Measurements from ENCODE around the gene SORBS1.

The SORBS1 gene

DNA sequence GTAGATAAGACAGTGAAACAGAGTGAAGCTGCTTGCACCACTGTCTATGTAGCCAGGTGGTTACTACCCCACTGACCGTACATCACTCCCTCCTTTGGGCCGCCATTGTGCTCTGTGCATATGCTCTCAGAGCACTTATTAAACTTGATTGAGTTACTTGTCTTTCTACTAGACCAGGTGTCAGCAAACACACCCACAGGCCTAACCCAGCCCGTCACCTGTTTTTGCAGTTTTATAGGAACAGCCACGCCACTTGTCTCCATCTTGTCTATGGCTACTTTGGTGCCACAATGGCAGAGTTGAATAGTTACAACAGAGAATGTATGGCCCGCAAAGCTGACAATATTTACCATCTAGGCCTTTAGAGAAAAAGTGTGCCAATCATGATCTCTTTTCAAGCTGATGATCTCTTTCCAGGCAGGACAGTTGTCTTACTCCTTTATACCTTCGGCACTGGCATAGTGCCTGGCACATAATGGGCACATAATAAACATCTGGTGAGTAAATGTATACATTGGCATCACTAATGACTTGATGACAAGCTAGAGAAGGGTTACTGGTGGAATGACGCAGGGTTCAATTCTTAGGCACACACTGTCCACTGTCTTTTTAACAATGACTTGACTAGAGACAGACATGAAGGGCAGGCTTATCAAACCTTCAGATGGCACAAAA is 36.7 kb downstream of the SORBS1 start:
- TF ChIP-seq, protein P1, sequence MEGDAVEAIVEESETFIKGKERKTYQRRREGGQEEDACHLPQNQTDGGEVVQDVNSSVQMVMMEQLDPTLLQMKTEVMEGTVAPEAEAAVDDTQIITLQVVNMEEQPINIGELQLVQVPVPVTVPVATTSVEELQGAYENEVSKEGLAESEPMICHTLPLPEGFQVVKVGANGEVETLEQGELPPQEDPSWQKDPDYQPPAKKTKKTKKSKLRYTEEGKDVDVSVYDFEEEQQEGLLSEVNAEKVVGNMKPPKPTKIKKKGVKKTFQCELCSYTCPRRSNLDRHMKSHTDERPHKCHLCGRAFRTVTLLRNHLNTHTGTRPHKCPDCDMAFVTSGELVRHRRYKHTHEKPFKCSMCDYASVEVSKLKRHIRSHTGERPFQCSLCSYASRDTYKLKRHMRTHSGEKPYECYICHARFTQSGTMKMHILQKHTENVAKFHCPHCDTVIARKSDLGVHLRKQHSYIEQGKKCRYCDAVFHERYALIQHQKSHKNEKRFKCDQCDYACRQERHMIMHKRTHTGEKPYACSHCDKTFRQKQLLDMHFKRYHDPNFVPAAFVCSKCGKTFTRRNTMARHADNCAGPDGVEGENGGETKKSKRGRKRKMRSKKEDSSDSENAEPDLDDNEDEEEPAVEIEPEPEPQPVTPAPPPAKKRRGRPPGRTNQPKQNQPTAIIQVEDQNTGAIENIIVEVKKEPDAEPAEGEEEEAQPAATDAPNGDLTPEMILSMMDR (conservative IDR thresholded peaks at IDR 0.05): no peak
- H3K27ac ChIP-seq: no peak overlapping the region

DNA sequence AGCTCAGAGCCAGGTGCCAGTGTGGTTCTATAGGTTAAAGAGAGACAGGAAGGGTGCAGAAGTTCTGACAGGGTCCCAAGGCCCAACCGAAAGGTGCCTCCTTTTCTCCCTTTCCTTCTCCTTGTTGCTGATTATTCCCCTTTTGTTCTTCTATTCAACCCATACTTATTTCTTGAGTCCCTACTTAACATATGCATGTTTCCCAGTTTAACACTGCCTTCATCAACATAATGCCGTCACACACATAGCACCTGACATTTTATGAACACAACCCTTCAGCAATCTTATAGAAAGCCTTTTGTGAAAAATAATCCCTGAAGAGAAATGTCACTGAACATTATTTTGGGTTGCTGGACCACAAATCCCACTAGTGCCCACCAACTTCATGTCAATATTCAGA is 39.1 kb downstream of the SORBS1 start:
- TF ChIP-seq, protein P1 (conservative IDR thresholded peaks at IDR 0.05): no peak
- H3K27ac ChIP-seq: no peak overlapping the region

DNA sequence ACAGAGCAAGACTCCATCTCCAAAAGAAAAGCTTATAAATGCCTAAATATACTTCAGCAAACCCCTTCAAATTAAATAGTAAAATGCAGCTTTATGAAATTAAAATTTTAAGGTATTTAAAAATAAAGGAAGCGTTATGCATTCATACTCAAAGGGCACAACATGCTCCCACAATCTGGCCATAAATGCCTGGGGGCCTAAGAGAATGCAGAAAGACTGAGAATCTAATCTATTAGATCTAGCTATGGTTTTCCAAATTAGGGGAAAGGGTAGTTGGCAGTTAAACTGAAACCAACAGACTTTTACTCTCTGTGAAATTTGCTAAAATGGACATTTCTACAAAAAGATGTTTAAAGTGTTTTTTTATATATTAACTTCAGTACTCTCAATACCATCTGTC is 40.6 kb downstream of the SORBS1 start:
- TF ChIP-seq, protein P1 (conservative IDR thresholded peaks at IDR 0.05): no peak
- no peak overlapping the region for H3K27ac ChIP-seq

DNA sequence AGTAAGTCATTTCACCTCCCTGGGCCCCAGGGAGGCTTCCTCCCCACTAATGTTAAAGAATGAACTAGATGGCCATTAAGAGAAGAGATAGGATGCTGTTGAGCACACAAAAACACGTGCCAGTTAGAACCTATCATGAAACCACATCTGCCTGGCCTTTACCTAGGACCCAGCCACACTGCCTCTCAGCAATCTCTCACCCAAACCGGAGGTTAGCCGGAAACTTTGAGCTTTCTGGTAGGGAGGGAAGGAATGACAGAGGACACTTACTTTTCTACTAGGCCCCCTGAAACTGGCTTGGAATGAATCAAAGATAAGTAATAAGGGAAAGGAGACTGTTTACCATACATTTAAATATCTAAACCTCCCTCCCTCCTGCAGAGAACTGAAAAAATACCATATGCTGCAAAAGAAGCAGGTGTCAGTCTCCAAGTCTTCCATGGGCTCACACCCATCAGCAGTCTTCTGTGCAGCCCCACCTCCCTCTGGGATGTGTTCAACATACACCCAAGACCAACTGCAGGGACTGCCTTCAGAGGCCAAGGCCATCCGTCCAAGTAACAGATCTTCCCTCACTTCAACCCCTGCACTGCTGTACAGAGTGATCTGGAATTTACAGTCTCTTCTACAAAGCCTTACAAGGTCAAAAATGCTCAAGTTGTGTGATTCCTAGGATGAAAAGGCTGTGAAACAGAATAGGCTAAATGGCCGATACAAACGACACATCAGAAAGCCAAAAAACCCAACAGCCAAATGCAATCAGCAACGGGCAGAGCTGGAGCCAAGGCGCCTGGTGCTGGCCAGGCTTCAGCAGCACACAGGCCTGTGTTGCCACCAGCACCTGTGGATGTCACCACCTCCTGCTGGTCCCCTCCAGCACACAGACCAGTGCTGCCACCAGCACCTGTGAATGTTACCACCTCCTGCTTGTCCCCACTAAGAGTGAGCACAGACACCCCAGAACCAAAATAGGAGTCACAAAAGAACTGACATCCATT is 42.4 kb downstream of the SORBS1 start:
- TF ChIP-seq, protein P1 (conservative IDR thresholded peaks at IDR 0.05): no peak
- H3K27ac ChIP-seq: no peak overlapping the region

DNA sequence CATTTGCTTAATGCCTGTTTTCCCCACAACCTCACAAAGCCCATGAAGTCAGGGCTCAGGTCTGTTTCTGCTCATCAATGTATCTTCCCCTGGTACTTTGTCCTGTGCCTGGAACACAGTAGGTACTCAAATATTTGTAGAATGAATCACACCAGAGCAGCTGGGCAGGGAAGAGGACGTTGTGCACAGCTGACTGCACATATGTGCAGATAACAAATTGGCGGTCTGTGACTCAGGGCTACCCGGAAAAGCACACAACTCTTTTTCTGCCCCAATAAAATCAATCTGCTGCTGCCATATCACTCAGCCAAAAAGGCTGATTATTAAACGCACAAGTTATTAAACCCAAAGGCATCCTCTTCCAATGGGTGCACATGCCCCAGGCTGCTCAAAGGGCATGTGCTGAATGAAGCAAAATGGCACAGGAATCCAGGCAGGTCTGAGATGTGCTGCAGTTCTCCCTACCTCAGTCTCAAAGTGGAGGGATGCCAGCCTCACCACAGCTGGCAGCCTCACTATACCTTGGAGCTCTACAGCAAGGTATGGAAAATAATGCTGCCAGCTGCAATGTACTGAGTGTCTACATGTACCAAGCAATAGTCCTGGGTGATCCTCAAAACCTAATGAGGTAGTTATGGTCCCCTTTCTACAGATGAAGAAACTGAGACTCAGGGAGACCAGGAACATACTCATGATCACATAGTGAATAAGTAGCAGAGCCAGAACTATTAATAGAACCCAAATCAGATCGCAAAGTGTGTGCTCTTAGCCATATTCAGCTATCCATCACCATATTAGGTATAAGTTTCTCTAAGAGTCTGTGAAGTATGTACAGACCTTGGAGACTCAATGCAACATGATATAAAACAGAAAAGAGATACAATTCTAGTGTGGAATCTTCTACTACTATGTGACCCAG is 43.4 kb downstream of the SORBS1 start:
- TF ChIP-seq, protein P1 (conservative IDR thresholded peaks at IDR 0.05): no peak
- peak overlapping the region; percentile 34; the same call in 1 of the 2 replicates for H3K27ac ChIP-seq

DNA sequence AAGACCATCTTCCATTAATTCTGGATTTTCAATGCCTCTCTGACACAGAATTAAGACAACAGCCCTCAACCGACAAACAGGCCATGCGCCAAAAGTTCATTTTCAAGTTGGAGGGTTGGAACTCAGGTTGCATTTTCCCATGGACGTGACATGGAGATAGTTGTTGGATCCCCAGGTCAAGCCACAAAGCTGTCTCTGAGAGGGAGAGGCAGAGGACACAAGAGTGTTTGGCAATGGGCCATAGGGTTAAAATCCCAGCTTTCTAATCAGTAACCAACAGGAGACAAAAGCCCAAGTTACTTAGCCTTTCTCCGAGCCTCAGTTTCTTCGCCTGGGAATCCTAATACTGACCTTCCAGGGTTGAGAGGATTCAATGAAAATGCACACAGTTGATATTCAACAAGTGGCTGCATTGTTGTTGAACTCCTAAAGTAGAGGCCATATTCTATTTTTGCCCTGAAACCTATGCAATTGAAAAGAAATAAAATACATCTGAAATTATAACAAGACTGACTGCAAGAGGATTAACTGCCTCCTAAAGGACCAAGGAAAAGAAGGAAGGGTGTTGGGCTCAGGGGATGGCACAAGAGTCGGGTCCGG is 44.3 kb downstream of the SORBS1 start:
- TF ChIP-seq, protein P1 (conservative IDR thresholded peaks at IDR 0.05): no peak
- peak overlapping the region; percentile 34; the same call in 1 of the 2 replicates for H3K27ac ChIP-seq
